DOHH2 (cell line): ENCODE results near the gene TET2.

Source experiments
- H3F3A ChIP-seq: fragments of 200-600 bp; sonication (generic), shearing (Covaris generic); 2 replicates; pipeline ENCODE4 v1.6.0; 2016; ENCODE audit warnings: antibody characterized with exemption, mild to moderate bottlenecking; ENCODE audit not compliant: control insufficient read depth, insufficient read depth
- H3K27ac ChIP-seq: fragments of 200-600 bp; sonication (generic); 2 replicates; pipeline ENCODE4 v1.5.1; 2014; ENCODE audit warnings: low read depth, mild to moderate bottlenecking, low read length, moderate library complexity
- H3K27me3 ChIP-seq: fragments of 200-600 bp; sonication (generic); 2 replicates; pipeline ENCODE4 v1.6.1; 2014; ENCODE audit warnings: mild to moderate bottlenecking, low read length, mixed read lengths; ENCODE audit not compliant: control insufficient read depth
- H3K36me3 ChIP-seq: fragments of 200-600 bp; sonication (generic); 2 replicates; pipeline ENCODE4 v1.6.1; 2014; ENCODE audit warnings: mild to moderate bottlenecking, low read length, moderate library complexity, mixed read lengths; ENCODE audit not compliant: control insufficient read depth
- H3K4me1 ChIP-seq: fragments of 200-600 bp; sonication (generic); 2 replicates; pipeline ENCODE4 v1.6.1; 2014; ENCODE audit warnings: mild to moderate bottlenecking, low read length, mixed read lengths; ENCODE audit not compliant: control insufficient read depth
- H3K4me2 ChIP-seq: fragments of 200-600 bp; sonication (generic); 2 replicates; pipeline ENCODE4 v1.6.0; 2014; ENCODE audit warnings: mild to moderate bottlenecking, low read length, moderate library complexity
- H3K4me3 ChIP-seq: fragments of 200-600 bp; sonication (generic); 2 replicates; pipeline ENCODE4 v1.5.1; 2014; ENCODE audit warnings: mild to moderate bottlenecking, low read length, mixed read lengths
- H3K79me2 ChIP-seq: fragments of 200-600 bp; sonication (generic); 2 replicates; pipeline ENCODE4 v1.6.1; 2014; ENCODE audit warnings: mild to moderate bottlenecking, low read length, mixed read lengths; ENCODE audit not compliant: control insufficient read depth
- H3K9me2 ChIP-seq: fragments of 200-600 bp; sonication (generic); replicated peaks from 2 replicates; pipeline ENCODE4 v1.6.1; 2014; ENCODE audit warnings: mild to moderate bottlenecking, low read length, mixed read lengths; ENCODE audit not compliant: control insufficient read depth
- H3K9me3 ChIP-seq: fragments of 200-600 bp; sonication (generic); 2 replicates; pipeline ENCODE4 v1.6.1; 2014; ENCODE audit warnings: antibody characterized with exemption, low read length, mixed read lengths; ENCODE audit not compliant: control insufficient read depth, insufficient read depth
- H4K20me1 ChIP-seq: fragments of 200-600 bp; sonication (generic); 2 replicates; pipeline ENCODE4 v1.6.0; 2014; ENCODE audit warnings: low read depth, mild to moderate bottlenecking, antibody characterized with exemption, low read length, moderate library complexity; ENCODE audit not compliant: control insufficient read depth, insufficient read depth
- CTCF ChIP-seq: fragments of 200-600 bp; sonication (generic); IDR thresholded peaks from one replicate; pipeline ENCODE4 v1.5.1; 2014; ENCODE audit warnings: antibody characterized with exemption, mild to moderate bottlenecking, low read depth, low read length; ENCODE audit not compliant: poor library complexity, severe bottlenecking
- EZH2phosphoT487 ChIP-seq: fragments of 200-600 bp; sonication (generic); IDR thresholded peaks from 2 replicates; pipeline ENCODE4 v1.6.1; 2017; ENCODE audit warnings: borderline replicate concordance, mild to moderate bottlenecking, antibody characterized with exemption, low read length, moderate library complexity, mixed read lengths

Gene TET2

DNA sequence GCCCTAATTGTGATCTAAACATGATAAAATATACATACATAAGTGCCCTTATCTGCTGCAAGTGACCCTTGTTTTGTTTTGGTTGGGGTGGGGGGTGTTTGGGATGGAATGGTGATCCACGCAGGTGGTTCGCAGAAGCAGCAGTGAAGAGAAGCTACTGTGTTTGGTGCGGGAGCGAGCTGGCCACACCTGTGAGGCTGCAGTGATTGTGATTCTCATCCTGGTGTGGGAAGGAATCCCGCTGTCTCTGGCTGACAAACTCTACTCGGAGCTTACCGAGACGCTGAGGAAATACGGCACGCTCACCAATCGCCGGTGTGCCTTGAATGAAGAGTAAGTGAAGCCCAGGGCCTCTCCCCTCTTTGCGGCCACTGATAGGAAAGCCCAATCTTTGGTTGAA lies 96.8 kb downstream of the TET2 start:
- Histone ChIP-seq H3K27me3 (no peaks in the 10 kb centered on the region), H4K20me1 (no peaks in the 10 kb centered on the region)
- no peak for TF ChIP-seq EZH2phosphoT487
- TF ChIP-seq CTCF: no peak

GRCh38 chr4:105246712-105247111 lies 100.0 kb downstream of the TET2 start:
- H3F3A ChIP-seq: no peaks in the 10 kb centered on the region
- no peaks in the 10 kb centered on the region for H3K36me3 ChIP-seq
- TF ChIP-seq CTCF (no peak), EZH2phosphoT487 (no peak)
- H3K27me3 ChIP-seq: no peaks in the 10 kb centered on the region
- H3K4me1 ChIP-seq: no peaks in the 10 kb centered on the region
- H4K20me1 ChIP-seq: no peaks in the 10 kb centered on the region
- H3K9me3 ChIP-seq: no peaks in the 10 kb centered on the region
- no peak overlapping the region for H3K4me2 ChIP-seq
- H3K27ac ChIP-seq: no peak overlapping the region
- H3K4me3 ChIP-seq: no peak overlapping the region
- no peaks in the 10 kb centered on the region for H3K79me2 ChIP-seq
- no peaks in the 10 kb centered on the region for H3K9me2 ChIP-seq

More for the DNA sequence above, 96.8 kb downstream of the TET2 start:
- H3K36me3 ChIP-seq: no peaks in the 10 kb centered on the region
- no peak overlapping the region for H3K4me2 ChIP-seq
- no peak overlapping the region for H3K4me3 ChIP-seq
- H3K9me3 ChIP-seq: no peaks in the 10 kb centered on the region
- no peaks in the 10 kb centered on the region for H3K4me1 ChIP-seq
- no peak overlapping the region for H3K27ac ChIP-seq
- no peaks in the 10 kb centered on the region for H3K9me2 ChIP-seq
- H3K79me2 ChIP-seq: no peaks in the 10 kb centered on the region
- no peaks in the 10 kb centered on the region for H3F3A ChIP-seq

- Histone ChIP-seq H3K27ac (no peak overlapping the region), H3K4me2 (no peak overlapping the region)
- TF ChIP-seq EZH2phosphoT487: no peak
- no peak for TF ChIP-seq CTCF
Measured at GRCh38 chr4:105248613-105249012, 101.9 kb downstream of the TET2 start.

More at GRCh38 chr4:105248613-105249012, 101.9 kb downstream of the TET2 start:
- H3K4me3 ChIP-seq: no peak overlapping the region
- H3K9me3 ChIP-seq: no peaks in the 10 kb centered on the region
- no peaks in the 10 kb centered on the region for H3K79me2 ChIP-seq
- no peaks in the 10 kb centered on the region for H3F3A ChIP-seq
- no peaks in the 10 kb centered on the region for H3K27me3 ChIP-seq
- H3K9me2 ChIP-seq: no peaks in the 10 kb centered on the region
- H3K36me3 ChIP-seq: no peaks in the 10 kb centered on the region
- H4K20me1 ChIP-seq: no peaks in the 10 kb centered on the region
- H3K4me1 ChIP-seq: no peaks in the 10 kb centered on the region
